ENCODE measurements around the gene LAT.

Gene LAT

DNA sequence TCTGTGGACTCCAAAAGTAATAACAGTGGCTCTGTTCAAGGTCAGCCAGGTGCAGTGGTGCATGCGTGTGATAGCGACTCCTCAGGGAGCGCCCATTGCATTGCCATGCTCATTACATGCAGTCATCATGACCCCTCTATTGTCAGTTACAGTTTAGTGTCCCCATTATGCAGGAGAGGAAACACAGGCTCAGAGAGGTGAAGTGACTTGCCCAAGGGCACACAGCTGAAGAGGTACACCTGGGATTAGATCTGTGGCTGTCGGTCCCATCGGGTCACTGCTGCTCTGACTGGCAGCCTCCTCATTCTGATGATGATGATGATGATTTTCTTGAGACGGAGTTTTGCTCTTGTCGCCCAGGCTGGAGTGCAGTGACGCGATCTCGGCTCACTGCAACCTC, 7.6 kb downstream of the LAT start:
- TF ChIP-seq TCF12 (IDR thresholded peaks at IDR 0.05; ENCODE audit: low read depth) (no peak), TEAD4 (IDR thresholded peaks at IDR 0.05) (no peak), TAF1 (IDR thresholded peaks at IDR 0.05; ENCODE audit: low read depth) (no peak), YY1 (IDR thresholded peaks at IDR 0.05; ENCODE audit: low read depth) (no peak), EGR1 (IDR thresholded peaks at IDR 0.05) (no peak), MAX (IDR thresholded peaks at IDR 0.05) (no peak), FOXM1 (IDR thresholded peaks at IDR 0.05; ENCODE audit: borderline replicate concordance, low read depth) (no peak), RAD21 (IDR thresholded peaks at IDR 0.05; ENCODE audit: low read depth) (no peak), CREB1 (IDR thresholded peaks at IDR 0.05; ENCODE audit: low read depth) (no peak), ZBTB7A (IDR thresholded peaks at IDR 0.05; ENCODE audit: low read depth) (no peak), EP300 (IDR thresholded peaks at IDR 0.05; ENCODE audit: borderline replicate concordance) (no peak), REST (IDR thresholded peaks at IDR 0.05; ENCODE audit: low read depth) (no peak)

- TF ChIP-seq CEBPB (IDR thresholded peaks at IDR 0.05): no peak
- TF ChIP-seq NFIC (IDR thresholded peaks at IDR 0.05): no peak
- no peak for TF ChIP-seq ZBTB7A (IDR thresholded peaks at IDR 0.05; ENCODE audit: low read depth)
- no peak for TF ChIP-seq TCF12 (IDR thresholded peaks at IDR 0.05; ENCODE audit: low read depth)
- no peak for TF ChIP-seq TEAD4 (IDR thresholded peaks at IDR 0.05)
- no peak for TF ChIP-seq TAF1 (IDR thresholded peaks at IDR 0.05; ENCODE audit: low read depth)
- TF ChIP-seq CREB1 (IDR thresholded peaks at IDR 0.05; ENCODE audit: low read depth): no peak
- TF ChIP-seq RAD21 (IDR thresholded peaks at IDR 0.05; ENCODE audit: low read depth): no peak
- no peak for TF ChIP-seq FOXM1 (IDR thresholded peaks at IDR 0.05; ENCODE audit: borderline replicate concordance, low read depth)
Observed at GRCh38 chr16:28998837-28999236, 14.0 kb downstream of the LAT start.

GRCh38 chr16:28999577-28999976, 14.7 kb downstream of the LAT start:
- TF ChIP-seq EGR1 (IDR thresholded peaks at IDR 0.05) (no peak), FOXM1 (IDR thresholded peaks at IDR 0.05; ENCODE audit: borderline replicate concordance, low read depth) (no peak), YY1 (IDR thresholded peaks at IDR 0.05; ENCODE audit: low read depth) (no peak), REST (IDR thresholded peaks at IDR 0.05; ENCODE audit: low read depth) (no peak), CREB1 (IDR thresholded peaks at IDR 0.05; ENCODE audit: low read depth) (no peak), RAD21 (IDR thresholded peaks at IDR 0.05; ENCODE audit: low read depth) (no peak), TAF1 (IDR thresholded peaks at IDR 0.05; ENCODE audit: low read depth) (no peak), CEBPB (IDR thresholded peaks at IDR 0.05) (no peak)

- TF ChIP-seq NFIC (IDR thresholded peaks at IDR 0.05) (no peak), EGR1 (IDR thresholded peaks at IDR 0.05) (no peak), YY1 (IDR thresholded peaks at IDR 0.05; ENCODE audit: low read depth) (no peak), ZBTB7A (IDR thresholded peaks at IDR 0.05; ENCODE audit: low read depth) (no peak)
Observed at GRCh38 chr16:29000019-29000418, 15.2 kb downstream of the LAT start.

- TF ChIP-seq FOXM1 (IDR thresholded peaks at IDR 0.05; ENCODE audit: borderline replicate concordance, low read depth) (no peak), TEAD4 (IDR thresholded peaks at IDR 0.05) (no peak), EP300 (IDR thresholded peaks at IDR 0.05; ENCODE audit: borderline replicate concordance) (no peak), TAF1 (IDR thresholded peaks at IDR 0.05; ENCODE audit: low read depth) (no peak), REST (IDR thresholded peaks at IDR 0.05; ENCODE audit: low read depth) (no peak), NFIC (IDR thresholded peaks at IDR 0.05) (no peak), MAX (IDR thresholded peaks at IDR 0.05) (no peak), EGR1 (IDR thresholded peaks at IDR 0.05) (no peak), TCF12 (IDR thresholded peaks at IDR 0.05; ENCODE audit: low read depth) (no peak), RAD21 (IDR thresholded peaks at IDR 0.05; ENCODE audit: low read depth) (no peak), CREB1 (IDR thresholded peaks at IDR 0.05; ENCODE audit: low read depth) (no peak), ZBTB7A (IDR thresholded peaks at IDR 0.05; ENCODE audit: low read depth) (no peak), YY1 (IDR thresholded peaks at IDR 0.05; ENCODE audit: low read depth) (no peak), CEBPB (IDR thresholded peaks at IDR 0.05) (no peak)
- TF ChIP-seq, protein P1, sequence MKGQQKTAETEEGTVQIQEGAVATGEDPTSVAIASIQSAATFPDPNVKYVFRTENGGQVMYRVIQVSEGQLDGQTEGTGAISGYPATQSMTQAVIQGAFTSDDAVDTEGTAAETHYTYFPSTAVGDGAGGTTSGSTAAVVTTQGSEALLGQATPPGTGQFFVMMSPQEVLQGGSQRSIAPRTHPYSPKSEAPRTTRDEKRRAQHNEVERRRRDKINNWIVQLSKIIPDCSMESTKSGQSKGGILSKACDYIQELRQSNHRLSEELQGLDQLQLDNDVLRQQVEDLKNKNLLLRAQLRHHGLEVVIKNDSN (IDR thresholded peaks at IDR 0.05): no peak
Observed at GRCh38 chr16:29007730-29008593, 23.1 kb downstream of the LAT start.
